HEK293T (cell line): ENCODE measurements around the gene UGT1A6.

Source experiments
- CTCF ChIA-PET: fragments of 350-600 bp; formaldehyde crosslinking; extraction: SDS; loops from one replicate; lab custom pipeline; 2021; ENCODE audit warnings: antibody characterized with exemption, inconsistent platforms; lab: Yijun Ruan, JAX
- POLR2A ChIA-PET: fragments of 350-600 bp; formaldehyde crosslinking; extraction: SDS; loops from one replicate; lab custom pipeline; 2020; ENCODE audit warnings: antibody characterized with exemption, inconsistent platforms; lab: Yijun Ruan, JAX
- DNase-seq: peaks from one replicate; pipeline ENCODE4 v3.0.0; 2012; ENCODE audit warnings: mixed read lengths; ENCODE audit errors: extremely low spot score
- ARNT ChIP-seq: fragments of 450-650 bp; IDR thresholded peaks from 2 replicates; pipeline ENCODE4 v1.6.1; 2017; ENCODE audit warnings: mild to moderate bottlenecking
- BHLHE40 ChIP-seq: fragments of 450-650 bp; IDR thresholded peaks from 2 replicates; pipeline ENCODE4 v1.6.1; 2016; ENCODE audit warnings: mild to moderate bottlenecking, moderate library complexity, borderline replicate concordance
- CTBP1 ChIP-seq: fragments of 450-650 bp; IDR thresholded peaks from 2 replicates; pipeline ENCODE4 v1.6.1; 2016; ENCODE audit warnings: borderline replicate concordance
- ELF4 ChIP-seq: fragments of 450-650 bp; IDR thresholded peaks from 2 replicates; pipeline ENCODE4 v1.6.1; 2017; ENCODE audit warnings: antibody characterized with exemption
- FOXA1 ChIP-seq: fragments of 450-650 bp; IDR thresholded peaks from 2 replicates; pipeline ENCODE4 v1.6.1; 2016; ENCODE audit warnings: mild to moderate bottlenecking
- FOXK2 ChIP-seq: fragments of 450-650 bp; IDR thresholded peaks from 2 replicates; pipeline ENCODE4 v1.6.1; 2016; ENCODE audit warnings: mild to moderate bottlenecking
- FOXM1 ChIP-seq: fragments of 450-650 bp; IDR thresholded peaks from 2 replicates; pipeline ENCODE4 v1.6.1; 2017; ENCODE audit warnings: mild to moderate bottlenecking, borderline replicate concordance
- HDGF ChIP-seq: fragments of 450-650 bp; IDR thresholded peaks from 2 replicates; pipeline ENCODE4 v1.6.1; 2017; ENCODE audit warnings: antibody characterized with exemption, borderline replicate concordance
- L3MBTL2 ChIP-seq: fragments of 450-650 bp; conservative IDR thresholded peaks from 2 replicates; pipeline ENCODE4 v1.6.1; 2016; ENCODE audit warnings: mild to moderate bottlenecking
- LEF1 ChIP-seq: fragments of 450-650 bp; IDR thresholded peaks from 2 replicates; pipeline ENCODE4 v1.6.1; 2017; ENCODE audit warnings: mild to moderate bottlenecking, borderline replicate concordance
- NFRKB ChIP-seq: fragments of 450-650 bp; IDR thresholded peaks from 2 replicates; pipeline ENCODE4 v1.6.1; 2016; ENCODE audit warnings: mild to moderate bottlenecking, moderate library complexity
- SP1 ChIP-seq: fragments of 450-650 bp; IDR thresholded peaks from 2 replicates; pipeline ENCODE4 v1.6.1; 2017
- SUZ12 ChIP-seq: fragments of 450-650 bp; IDR thresholded peaks from 2 replicates; pipeline ENCODE4 v1.6.1; 2016; ENCODE audit warnings: mild to moderate bottlenecking
- TARDBP ChIP-seq: fragments of 450-650 bp; IDR thresholded peaks from 2 replicates; pipeline ENCODE4 v1.6.1; 2016
- ZNF384 ChIP-seq: fragments of 450-650 bp; IDR thresholded peaks from 2 replicates; pipeline ENCODE4 v1.6.1; 2016
- TF ChIP-seq, protein P1 (sequence below): fragments of 450-650 bp; IDR thresholded peaks from 2 replicates; pipeline ENCODE4 v1.6.1; 2016

Gene UGT1A6

DNA sequence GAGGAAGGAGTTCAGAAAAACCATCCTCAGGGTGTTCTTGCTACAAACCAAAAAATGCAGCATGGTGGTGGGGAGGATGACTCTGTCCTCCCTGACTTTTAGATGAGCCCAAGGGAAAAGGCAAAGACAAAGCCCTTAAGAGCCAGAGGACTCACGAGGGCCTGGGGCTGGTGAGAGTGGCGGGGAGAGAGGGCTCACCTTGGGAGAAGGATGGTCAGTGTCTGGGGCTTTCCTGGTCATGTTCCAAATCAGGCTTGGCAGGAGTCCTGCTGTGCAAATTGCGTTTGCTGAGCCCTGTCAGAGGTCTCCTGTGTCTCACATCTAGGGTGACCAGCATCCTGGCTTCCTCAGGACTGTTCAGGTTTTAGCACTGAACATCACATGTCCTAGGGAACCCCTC, 72.1 kb downstream of the UGT1A6 start:
- CTCF ChIA-PET = no interaction called here

DNA sequence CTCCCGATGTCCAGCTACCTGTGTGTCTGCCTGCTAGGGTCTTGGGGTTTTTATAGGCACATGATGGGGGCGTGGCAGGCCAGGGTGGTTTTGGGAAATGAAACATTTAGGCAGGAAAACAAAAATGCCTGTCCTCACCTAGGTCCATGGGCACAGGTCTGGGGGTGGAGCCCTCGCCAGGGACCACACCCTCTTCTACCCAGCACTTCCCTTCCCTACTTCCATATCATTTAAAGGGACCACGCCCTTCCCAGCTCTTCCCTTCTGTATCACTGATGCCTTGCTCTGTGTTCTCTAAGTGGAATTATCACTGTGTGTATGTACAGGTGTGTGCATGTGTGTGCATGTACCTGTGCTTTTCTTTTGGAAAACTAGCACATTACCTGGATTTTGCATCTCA, 73.7 kb downstream of the UGT1A6 start:
- TF ChIP-seq SUZ12 = no peak
- TF ChIP-seq NFRKB = no peak
- no peak for TF ChIP-seq SP1
- TF ChIP-seq ARNT = no peak
- no peak for TF ChIP-seq BHLHE40
- TF ChIP-seq ZNF384 = no peak
- no peak for TF ChIP-seq FOXA1
- TF ChIP-seq ELF4 = no peak
- no peak for TF ChIP-seq FOXM1
- TF ChIP-seq LEF1 = no peak
- TF ChIP-seq CTBP1 = no peak
- TF ChIP-seq L3MBTL2 = no peak
- TF ChIP-seq HDGF = no peak
- TF ChIP-seq, protein P1, sequence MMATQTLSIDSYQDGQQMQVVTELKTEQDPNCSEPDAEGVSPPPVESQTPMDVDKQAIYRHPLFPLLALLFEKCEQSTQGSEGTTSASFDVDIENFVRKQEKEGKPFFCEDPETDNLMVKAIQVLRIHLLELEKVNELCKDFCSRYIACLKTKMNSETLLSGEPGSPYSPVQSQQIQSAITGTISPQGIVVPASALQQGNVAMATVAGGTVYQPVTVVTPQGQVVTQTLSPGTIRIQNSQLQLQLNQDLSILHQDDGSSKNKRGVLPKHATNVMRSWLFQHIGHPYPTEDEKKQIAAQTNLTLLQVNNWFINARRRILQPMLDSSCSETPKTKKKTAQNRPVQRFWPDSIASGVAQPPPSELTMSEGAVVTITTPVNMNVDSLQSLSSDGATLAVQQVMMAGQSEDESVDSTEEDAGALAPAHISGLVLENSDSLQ = no peak
- TF ChIP-seq TARDBP = no peak
- TF ChIP-seq FOXK2 = no peak
- ChIA-PET CTCF (interaction anchor here (0.6 kb wide), 1 partner anchor 9 kb away, joined by 4 read pairs; no protein-coding TSS in a partner anchor), POLR2A (no interaction called here)

More for the DNA sequence above, 72.1 kb downstream of the UGT1A6 start:
- POLR2A ChIA-PET = no interaction called here
- no peak for DNase-seq
- TF ChIP-seq FOXA1 (no peak), HDGF (no peak)

DNA sequence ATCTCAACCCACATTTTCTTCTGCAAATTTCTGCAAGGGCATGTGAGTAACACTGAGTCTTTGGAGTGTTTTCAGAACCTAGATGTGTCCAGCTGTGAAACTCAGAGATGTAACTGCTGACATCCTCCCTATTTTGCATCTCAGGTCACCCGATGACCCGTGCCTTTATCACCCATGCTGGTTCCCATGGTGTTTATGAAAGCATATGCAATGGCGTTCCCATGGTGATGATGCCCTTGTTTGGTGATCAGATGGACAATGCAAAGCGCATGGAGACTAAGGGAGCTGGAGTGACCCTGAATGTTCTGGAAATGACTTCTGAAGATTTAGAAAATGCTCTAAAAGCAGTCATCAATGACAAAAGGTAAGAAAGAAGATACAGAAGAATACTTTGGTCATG, 75.4 kb downstream of the UGT1A6 start:
- POLR2A ChIA-PET = no interaction called here

More for the DNA sequence above, 73.7 kb downstream of the UGT1A6 start:
- no peak for DNase-seq

DNA sequence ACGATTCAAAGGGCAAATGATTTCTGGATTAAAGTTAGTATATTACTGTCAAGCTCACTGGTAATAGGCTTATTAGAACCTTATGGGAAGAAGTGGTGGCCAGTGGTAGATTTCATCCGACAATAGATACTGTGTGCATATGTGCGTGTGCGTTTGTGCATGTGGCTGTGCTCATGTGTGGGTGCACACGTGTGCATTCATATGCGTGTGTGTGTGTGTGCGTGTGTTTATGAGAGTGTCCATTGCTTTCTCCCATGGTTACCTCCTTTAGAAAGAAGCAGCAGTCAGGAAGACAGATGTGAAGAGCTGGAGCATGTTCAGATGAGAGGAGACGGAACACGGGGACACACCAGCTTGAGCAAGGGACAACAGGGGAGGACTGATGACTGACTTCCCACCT, 76.6 kb downstream of the UGT1A6 start:
- CTCF ChIA-PET = no interaction called here
- no peak for DNase-seq
- POLR2A ChIA-PET = no interaction called here
- TF ChIP-seq, protein P1 = no peak
- TF ChIP-seq FOXK2 = no peak
- no peak for TF ChIP-seq SP1
- no peak for TF ChIP-seq ZNF384

More for the DNA sequence above, 75.4 kb downstream of the UGT1A6 start:
- CTCF ChIA-PET = no interaction called here
- DNase-seq = no peak
- no peak for TF ChIP-seq ARNT
- TF ChIP-seq HDGF = no peak
- TF ChIP-seq SUZ12 = no peak
- no peak for TF ChIP-seq TARDBP
- no peak for TF ChIP-seq CTBP1
- TF ChIP-seq LEF1 = no peak
- TF ChIP-seq SP1 = no peak
- no peak for TF ChIP-seq ELF4
- no peak for TF ChIP-seq BHLHE40
- TF ChIP-seq FOXK2 = no peak
- no peak for TF ChIP-seq ZNF384
- no peak for TF ChIP-seq FOXA1
- TF ChIP-seq L3MBTL2 = no peak
- no peak for TF ChIP-seq NFRKB
- no peak for TF ChIP-seq FOXM1
- TF ChIP-seq, protein P1 = no peak

DNA sequence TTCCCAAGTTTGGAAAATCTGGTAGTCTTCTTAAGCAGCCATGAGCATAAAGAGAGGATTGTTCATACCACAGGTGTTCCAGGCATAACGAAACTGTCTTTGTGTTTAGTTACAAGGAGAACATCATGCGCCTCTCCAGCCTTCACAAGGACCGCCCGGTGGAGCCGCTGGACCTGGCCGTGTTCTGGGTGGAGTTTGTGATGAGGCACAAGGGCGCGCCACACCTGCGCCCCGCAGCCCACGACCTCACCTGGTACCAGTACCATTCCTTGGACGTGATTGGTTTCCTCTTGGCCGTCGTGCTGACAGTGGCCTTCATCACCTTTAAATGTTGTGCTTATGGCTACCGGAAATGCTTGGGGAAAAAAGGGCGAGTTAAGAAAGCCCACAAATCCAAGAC, 79.5 kb downstream of the UGT1A6 start:
- TF ChIP-seq, protein P1 = no peak
- no peak for TF ChIP-seq TARDBP
- no peak for TF ChIP-seq CTBP1
- no peak for TF ChIP-seq FOXM1
- TF ChIP-seq BHLHE40 = no peak
- no peak for TF ChIP-seq SUZ12
- TF ChIP-seq ELF4 = no peak
- TF ChIP-seq FOXK2 = no peak
- TF ChIP-seq SP1 = no peak
- no peak for TF ChIP-seq NFRKB
- CTCF ChIA-PET = no interaction called here
- POLR2A ChIA-PET = no interaction called here
- DNase-seq = no peak

DNA sequence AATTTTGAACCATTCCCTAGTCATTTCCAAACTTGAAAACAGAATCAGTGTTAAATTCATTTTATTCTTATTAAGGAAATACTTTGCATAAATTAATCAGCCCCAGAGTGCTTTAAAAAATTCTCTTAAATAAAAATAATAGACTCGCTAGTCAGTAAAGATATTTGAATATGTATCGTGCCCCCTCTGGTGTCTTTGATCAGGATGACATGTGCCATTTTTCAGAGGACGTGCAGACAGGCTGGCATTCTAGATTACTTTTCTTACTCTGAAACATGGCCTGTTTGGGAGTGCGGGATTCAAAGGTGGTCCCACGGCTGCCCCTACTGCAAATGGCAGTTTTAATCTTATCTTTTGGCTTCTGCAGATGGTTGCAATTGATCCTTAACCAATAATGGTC, 79.9 kb downstream of the UGT1A6 start:
- TF ChIP-seq, protein P1 = no peak
- TF ChIP-seq LEF1 = no peak
- no peak for TF ChIP-seq FOXM1
- TF ChIP-seq ZNF384 = no peak
- no peak for TF ChIP-seq SP1
- no peak for TF ChIP-seq BHLHE40
- TF ChIP-seq CTBP1 = no peak
- no peak for TF ChIP-seq ARNT
- no peak for TF ChIP-seq FOXA1
- TF ChIP-seq FOXK2 = no peak
- TF ChIP-seq TARDBP = no peak
- no peak for TF ChIP-seq ELF4
- no peak for TF ChIP-seq L3MBTL2
- no peak for TF ChIP-seq SUZ12
- TF ChIP-seq HDGF = no peak
- no peak for TF ChIP-seq NFRKB
- ChIA-PET CTCF (interaction anchor here (0.7 kb wide), 1 partner anchor 30 kb away, joined by 3 read pairs; no protein-coding TSS in a partner anchor), POLR2A (no interaction called here)
- no peak for DNase-seq
